Stimulated activated CD4-positive, alpha-beta T cell treated with anti-CD3 and anti-CD28 coated beads, Interleukin-1b, Interleukin-23, amount 100 ng/mL, for 1 hour (primary cell): Measurements from ENCODE around the gene SMIM22.
"Not testable (repeated sequence)": the region's sequence is repeated elsewhere in the genome, so short reads cannot be mapped to it uniquely, and the experiment has no call there.

Source experiments
- DNase-seq, 2 donors: peaks; one replicate each; pipeline ENCODE4 v3.0.0-alpha.2; 2020; ENCODE audit warnings: low read depth in 2 of 2

Gene SMIM22

GRCh38 chr16:4768549-4769305 is 26.4 kb upstream of the SMIM22 start:
- peak; percentile 58 to 78 for DNase-seq

GRCh38 chr16:4769306-4769638 is 25.9 kb upstream of the SMIM22 start:
- no peak for DNase-seq

GRCh38 chr16:4771646-4772045 is 23.5 kb upstream of the SMIM22 start:
- no peak for DNase-seq

GRCh38 chr16:4772351-4772750 is 22.8 kb upstream of the SMIM22 start:
- DNase-seq = no peak

DNA sequence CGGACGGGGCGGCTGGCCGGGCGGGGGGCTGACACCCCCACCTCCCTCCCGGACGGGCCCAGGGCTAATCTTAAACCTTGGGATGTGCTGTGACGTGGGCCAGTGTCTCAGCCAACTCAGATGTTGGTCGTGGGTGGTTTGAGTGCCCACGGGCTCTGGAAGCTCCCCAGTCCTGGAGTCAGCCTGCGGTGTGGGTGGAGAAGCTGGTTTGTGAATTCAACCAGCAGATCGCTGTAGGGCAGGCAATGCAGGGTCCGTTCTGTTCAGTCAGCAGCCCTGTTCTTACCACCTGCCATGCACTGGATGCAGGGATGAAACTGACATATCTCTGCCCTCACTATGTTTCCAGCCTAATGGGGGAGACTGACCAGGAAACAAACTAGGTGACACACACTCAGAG is 20.2 kb upstream of the SMIM22 start:
- no peak for DNase-seq

DNA sequence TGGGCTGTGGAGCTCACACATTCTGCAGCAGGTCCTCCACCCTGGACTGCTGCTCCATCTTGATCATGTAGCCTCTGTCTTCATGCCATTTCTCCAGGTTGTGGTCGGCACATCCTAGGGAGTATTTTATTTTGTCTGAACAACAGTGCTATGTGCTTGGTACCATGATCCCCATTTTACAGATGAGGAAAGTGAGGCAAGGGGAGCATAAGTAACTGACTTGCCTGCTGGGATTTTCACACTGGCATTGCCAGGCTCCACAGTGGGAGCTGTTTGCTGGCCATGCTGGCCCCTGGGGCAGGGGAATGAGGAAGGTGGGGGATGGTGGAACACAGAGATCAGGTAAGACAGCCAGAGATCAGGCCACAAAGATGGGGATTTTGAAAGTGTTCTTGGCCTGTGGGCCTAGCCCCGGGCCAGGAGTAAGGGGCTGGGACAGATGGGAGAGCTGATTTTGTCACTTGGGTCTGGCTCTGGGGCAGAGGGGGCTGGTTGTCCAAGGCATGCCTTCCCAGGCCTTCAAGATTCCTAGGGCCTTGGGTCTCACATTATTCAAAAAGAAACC is 18.9 kb upstream of the SMIM22 start:
- DNase-seq = no peak

DNA sequence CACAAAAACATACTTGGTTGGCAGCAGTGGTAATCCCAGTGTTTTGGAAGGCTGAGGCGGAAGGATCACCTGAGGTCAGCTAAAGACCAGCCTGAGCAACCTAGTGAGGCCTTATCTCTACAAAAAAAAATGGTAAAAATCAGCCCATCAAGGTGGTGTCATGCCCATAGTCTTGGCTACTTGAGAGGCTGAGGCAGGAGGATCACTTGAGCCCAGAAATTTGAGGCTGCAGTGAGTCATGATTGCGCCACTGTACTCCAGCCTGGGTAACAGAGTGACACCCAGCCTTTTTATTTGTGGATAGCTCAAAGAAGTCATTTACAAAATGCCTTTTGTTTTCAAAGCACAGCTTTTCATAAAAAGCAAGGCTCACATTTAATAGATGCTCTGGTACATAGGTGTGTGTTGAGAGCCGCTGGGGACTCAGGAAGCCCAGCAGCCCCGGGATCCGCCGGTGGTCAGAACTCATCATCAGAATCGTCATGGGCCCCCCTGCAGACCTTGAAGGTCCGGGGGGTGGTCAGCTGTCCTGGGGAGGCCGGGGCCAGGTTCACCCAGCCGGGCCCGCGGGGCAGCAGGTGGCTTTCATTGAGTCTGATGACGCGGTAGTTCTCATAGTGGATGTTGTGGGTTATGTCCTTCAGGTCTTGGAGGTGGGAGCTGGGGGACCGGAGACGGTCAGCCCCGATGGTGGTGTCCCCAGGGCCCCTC is 17.7 kb upstream of the SMIM22 start:
- no peak for DNase-seq

GRCh38 chr16:4778050-4778392 is 17.1 kb upstream of the SMIM22 start:
- DNase-seq = no peak

- no peak for DNase-seq
Observed at GRCh38 chr16:4780235-4780634, 14.9 kb upstream of the SMIM22 start.

GRCh38 chr16:4783251-4783950 is 11.8 kb upstream of the SMIM22 start:
- no peak for DNase-seq

DNA sequence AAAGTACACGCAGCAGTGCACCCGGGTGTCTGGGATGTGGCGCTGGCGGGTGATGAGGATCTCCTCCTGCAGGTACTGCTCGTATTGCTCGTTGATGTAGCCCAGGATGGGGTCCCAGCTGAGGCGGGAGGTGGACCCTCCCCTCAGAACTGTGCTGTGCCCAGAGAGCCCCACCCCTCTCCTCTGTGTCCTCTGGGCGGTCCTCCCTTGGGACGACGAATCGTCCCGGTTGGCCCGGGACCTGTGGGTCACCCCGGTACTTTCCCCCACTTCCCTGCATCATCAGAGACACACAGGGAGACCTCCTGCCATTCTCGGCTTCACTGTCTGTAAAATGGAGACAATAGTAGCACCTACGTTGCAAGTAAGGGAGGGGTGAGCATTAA is 11.2 kb upstream of the SMIM22 start:
- no peak for DNase-seq

DNA sequence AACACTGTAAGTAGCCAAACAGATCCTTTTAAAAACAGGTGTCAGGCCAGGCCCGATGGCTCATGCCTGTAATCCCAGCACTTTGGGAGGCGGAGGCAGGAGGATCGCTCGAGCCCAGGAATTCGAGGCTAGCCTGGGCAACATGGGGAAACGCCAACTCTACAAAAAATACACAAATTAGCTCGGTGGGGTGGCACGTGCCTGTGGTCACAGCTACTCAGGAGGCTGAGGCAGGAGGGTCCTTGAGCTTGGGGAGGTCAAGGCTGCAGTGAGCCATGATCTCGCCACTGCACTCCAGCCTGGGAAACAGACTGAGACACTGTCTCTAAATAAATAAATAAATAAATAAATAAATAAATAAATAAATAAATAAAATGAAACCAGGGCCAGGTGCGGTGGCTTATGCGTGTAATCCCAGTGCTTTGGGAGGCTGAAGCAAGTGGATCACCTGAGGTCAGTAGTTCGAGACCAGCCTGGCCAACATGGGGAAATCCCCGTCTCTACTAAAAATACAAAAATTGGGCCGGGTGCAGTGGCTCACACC is 10.7 kb upstream of the SMIM22 start:
- not testable (repeated sequence) for DNase-seq

GRCh38 chr16:4785758-4786433 is 9.3 kb upstream of the SMIM22 start:
- DNase-seq = no peak

- DNase-seq = no peak
Observed at GRCh38 chr16:4787068-4787467, 8.1 kb upstream of the SMIM22 start.

DNA sequence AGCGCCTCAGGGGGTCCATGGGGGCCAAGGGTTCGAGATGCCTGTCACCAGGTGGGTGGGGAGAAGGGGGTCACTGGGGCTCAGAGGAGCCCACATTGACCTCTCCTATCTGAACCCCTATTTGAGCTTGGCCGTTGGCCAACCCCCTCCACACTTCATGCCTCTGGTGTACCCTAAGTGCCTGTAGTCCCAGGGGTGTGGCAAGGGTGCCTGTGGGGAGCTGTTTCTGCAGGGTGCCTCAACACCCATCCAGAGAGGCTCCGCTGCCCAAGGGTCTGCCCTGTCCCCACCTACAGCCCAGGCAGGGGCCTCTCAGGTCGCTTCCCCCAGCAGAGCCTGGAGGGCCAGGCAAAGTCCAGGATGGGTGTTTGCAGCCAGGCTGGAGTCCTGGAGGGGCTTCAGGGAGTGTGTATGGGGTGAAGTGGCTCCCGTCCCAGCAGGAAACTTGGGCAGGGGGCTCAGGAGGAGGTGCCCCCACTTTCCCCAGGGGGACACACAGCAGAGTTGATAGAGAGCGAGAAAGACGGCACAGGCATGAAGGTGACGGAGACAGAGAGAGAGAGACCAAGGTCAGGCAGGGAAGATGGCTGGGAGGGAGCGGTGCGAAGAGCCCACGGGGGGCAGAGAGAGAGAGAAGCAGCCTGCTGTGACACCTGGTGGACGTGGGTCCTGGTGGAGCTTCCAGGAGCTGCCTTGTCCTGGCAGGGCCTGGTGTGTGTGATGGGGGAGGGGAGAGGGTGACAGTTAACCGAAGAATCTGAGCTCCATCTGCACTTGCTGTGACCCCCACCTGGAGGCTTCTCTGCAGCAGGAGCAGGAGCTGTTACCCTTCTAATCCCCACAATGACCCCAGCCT is 7.3 kb upstream of the SMIM22 start, which contains the start of gene SEPTIN12:
SEPTIN12 (minus strand) TSS at position 719 of the 856 bp plus-strand sequence; CDS start at position 19, 700 bp downstream.
- DNase-seq = no peak

- no peak for DNase-seq
Observed at GRCh38 chr16:4788489-4788889, 6.7 kb upstream of the SMIM22 start.

DNA sequence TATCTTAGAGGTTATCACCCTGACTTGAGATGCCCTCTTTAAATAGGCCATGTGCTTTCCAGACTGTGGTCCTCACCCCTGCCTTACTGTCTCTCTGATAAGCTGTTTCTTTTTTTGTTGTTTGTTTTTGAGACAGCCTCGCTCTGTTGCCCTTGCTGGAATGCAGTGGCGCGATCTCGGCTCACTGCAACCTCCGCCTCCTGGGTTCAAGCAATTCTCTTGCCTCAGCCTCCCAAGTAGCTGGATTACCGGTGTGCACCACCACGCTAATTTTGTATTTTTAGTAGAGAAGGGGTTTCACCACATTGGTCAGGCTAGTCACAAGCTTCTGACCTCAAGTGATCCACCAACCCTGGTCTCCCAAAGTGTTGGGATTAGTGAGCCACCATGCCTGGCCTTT is 6.3 kb upstream of the SMIM22 start:
- no peak for DNase-seq

GRCh38 chr16:4790261-4790660 is 4.9 kb upstream of the SMIM22 start:
- no peak for DNase-seq

GRCh38 chr16:4790871-4791270 is 4.3 kb upstream of the SMIM22 start:
- no peak for DNase-seq

DNA sequence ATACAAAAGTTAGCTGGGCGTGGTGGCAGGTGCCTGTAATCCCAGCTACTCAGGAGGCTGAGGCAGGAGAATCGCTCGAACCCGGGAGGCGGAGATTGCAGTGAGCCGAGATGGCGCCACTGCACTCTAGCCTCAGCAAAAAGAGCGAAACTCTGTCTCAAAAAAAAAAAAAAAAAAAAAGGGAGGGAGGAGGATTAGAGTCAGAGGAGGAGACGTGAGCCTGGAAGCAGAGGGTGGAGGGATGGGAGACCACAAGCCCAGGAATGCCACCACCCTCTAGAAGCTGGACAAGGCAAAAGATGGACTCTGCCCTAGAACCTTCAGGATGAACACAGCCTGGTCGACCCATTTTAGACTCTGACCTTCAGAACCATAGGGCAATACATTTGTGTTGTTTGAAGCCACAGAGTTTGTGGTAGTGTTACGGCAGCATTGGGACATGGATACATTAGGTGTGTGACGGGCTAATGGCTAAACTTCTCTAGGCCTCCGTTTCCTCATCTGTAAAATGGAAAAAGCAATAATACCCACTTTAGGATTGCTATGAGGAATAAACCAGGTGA is 2.1 kb upstream of the SMIM22 start:
- DNase-seq = no peak
